Glutamatergic neuron (in vitro differentiated cells): ENCODE data around the gene FOXP2. TPM values are rescaled to one million over a fixed set of nuclear protein-coding genes. Genes with fewer than 3 reads are reported as not detected.

ENCODE experiments used
- DNase-seq: peaks from one replicate; pipeline ENCODE4 v3.0.0; 2022
- H3K27ac Mint-ChIP-seq: one replicate; pipeline ENCODE4 v1.8.0; 2020; ENCODE audit warnings: mild to moderate bottlenecking, mixed read lengths, inconsistent platforms; ENCODE audit not compliant: unreplicated experiment
- H3K27me3 Mint-ChIP-seq: one replicate; pipeline ENCODE4 v1.8.0; 2020; ENCODE audit warnings: mild to moderate bottlenecking, moderate library complexity, mixed read lengths, inconsistent platforms; ENCODE audit not compliant: unreplicated experiment
- H3K36me3 Mint-ChIP-seq: one replicate; pipeline ENCODE4 v1.8.0; 2020; ENCODE audit warnings: mild to moderate bottlenecking, mixed read lengths, inconsistent platforms; ENCODE audit not compliant: unreplicated experiment
- H3K4me1 Mint-ChIP-seq: one replicate; pipeline ENCODE4 v1.8.0; 2020; ENCODE audit warnings: mild to moderate bottlenecking, low read depth, mixed read lengths, inconsistent platforms; ENCODE audit not compliant: unreplicated experiment
- H3K4me3 Mint-ChIP-seq: one replicate; pipeline ENCODE4 v1.8.0; 2020; ENCODE audit warnings: mild to moderate bottlenecking, mixed read lengths, inconsistent platforms; ENCODE audit not compliant: unreplicated experiment
- H3K9me3 Mint-ChIP-seq: one replicate; pipeline ENCODE4 v1.8.0; 2020; ENCODE audit warnings: mild to moderate bottlenecking, moderate library complexity, mixed read lengths, inconsistent platforms; ENCODE audit not compliant: unreplicated experiment
- microRNA-seq: library from miRNA; unstranded; fragments of <30 nt; microRNA quantifications from one replicate; pipeline ENCODE4, GENCODE V29; 2020; ENCODE audit not compliant: unreplicated experiment
- total RNA-seq: library from RNA; stranded (reverse); fragmentation: NEBNext Ultra II Directional; extraction: Animal tissue kit (Norgen Biotek cat#: 25700); gene quantifications from one replicate; pipeline ENCODE4 v1.2.1, GENCODE V29; 2021; ENCODE audit not compliant: unreplicated experiment
- TF ChIP-seq, protein P1 (sequence below): fragments of 200-600 bp; sonication (generic); IDR thresholded peaks from one replicate; pipeline ENCODE4 v1.5.0; 2021; ENCODE audit not compliant: partially characterized antibody, unreplicated experiment

Gene FOXP2
- total RNA-seq, 1 donor from 2014 or later, result 72.1 TPM

GRCh38 chr7:114740095-114740494 is 325.5 kb downstream of the FOXP2 start:
- Mint-ChIP-seq H3K36me3 (no peaks in the 10 kb centered on the region), H3K4me1 (no peaks in the 10 kb centered on the region), H3K9me3 (no peaks in the 10 kb centered on the region), H3K27me3 (no peaks in the 10 kb centered on the region), H3K27ac (no peak overlapping the region), H3K4me3 (no peak overlapping the region)
- no peak for DNase-seq
- TF ChIP-seq, protein P1, sequence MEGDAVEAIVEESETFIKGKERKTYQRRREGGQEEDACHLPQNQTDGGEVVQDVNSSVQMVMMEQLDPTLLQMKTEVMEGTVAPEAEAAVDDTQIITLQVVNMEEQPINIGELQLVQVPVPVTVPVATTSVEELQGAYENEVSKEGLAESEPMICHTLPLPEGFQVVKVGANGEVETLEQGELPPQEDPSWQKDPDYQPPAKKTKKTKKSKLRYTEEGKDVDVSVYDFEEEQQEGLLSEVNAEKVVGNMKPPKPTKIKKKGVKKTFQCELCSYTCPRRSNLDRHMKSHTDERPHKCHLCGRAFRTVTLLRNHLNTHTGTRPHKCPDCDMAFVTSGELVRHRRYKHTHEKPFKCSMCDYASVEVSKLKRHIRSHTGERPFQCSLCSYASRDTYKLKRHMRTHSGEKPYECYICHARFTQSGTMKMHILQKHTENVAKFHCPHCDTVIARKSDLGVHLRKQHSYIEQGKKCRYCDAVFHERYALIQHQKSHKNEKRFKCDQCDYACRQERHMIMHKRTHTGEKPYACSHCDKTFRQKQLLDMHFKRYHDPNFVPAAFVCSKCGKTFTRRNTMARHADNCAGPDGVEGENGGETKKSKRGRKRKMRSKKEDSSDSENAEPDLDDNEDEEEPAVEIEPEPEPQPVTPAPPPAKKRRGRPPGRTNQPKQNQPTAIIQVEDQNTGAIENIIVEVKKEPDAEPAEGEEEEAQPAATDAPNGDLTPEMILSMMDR, result no peak

DNA sequence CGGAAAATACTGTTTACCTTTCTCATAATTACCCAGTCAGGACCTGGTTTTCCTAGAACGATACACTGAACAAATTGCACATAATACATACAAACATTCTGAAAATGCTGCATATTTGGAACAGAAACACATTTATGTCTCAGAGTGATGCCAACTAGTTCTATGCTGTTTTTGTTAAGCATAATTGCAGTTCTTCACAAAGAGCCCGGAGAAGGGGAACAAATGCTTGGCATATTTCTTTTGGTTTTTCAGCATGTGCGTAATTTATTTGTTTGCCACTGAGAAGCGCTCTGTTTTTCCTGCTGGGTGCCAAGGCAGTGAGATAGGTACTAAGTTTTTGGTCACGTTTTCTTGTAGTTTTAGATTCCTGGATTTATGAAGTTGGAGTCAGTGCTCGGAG is 326.3 kb downstream of the FOXP2 start:
- no peak overlapping the region for H3K27ac Mint-ChIP-seq
- TF ChIP-seq, protein P1, result no peak
- no peaks in the 10 kb centered on the region for H3K27me3 Mint-ChIP-seq
- H3K36me3 Mint-ChIP-seq, result no peaks in the 10 kb centered on the region
- H3K4me1 Mint-ChIP-seq, result no peaks in the 10 kb centered on the region
- H3K9me3 Mint-ChIP-seq, result no peaks in the 10 kb centered on the region
- DNase-seq, result no peak
- no peak overlapping the region for H3K4me3 Mint-ChIP-seq

DNA sequence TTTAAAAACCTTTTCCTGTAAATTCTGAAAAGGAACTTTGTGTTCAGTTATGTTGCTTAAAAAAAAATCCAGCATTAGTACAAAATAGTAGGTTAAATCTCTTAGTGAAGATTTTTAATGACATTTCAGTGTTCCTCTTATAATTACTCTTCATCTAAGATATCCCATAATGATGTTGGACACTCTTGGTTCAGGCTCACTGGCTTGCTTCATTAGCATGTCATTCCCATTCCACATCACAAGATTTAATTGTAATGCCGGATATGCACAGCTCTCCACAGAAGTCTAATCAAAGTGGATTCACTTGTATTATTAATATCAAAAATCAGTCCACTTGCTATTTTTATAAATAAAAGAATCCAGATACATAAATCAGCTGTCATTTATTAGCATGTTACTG is 327.3 kb downstream of the FOXP2 start:
- H3K27me3 Mint-ChIP-seq, result no peaks in the 10 kb centered on the region

More for the DNA sequence above, 327.3 kb downstream of the FOXP2 start:
- Mint-ChIP-seq H3K27ac (no peak overlapping the region), H3K4me3 (no peak overlapping the region), H3K36me3 (no peaks in the 10 kb centered on the region), H3K9me3 (no peaks in the 10 kb centered on the region), H3K4me1 (no peaks in the 10 kb centered on the region)
- DNase-seq, result no peak
- TF ChIP-seq, protein P1, result no peak

Small RNA genes lying within 50 kb of the gene (microRNA-seq; reads per million reads assigned to microRNA genes)
- gene MIR3666, result not detected
